C4-2B (cell line): Measurements from ENCODE around the gene IGF2BP3.

Experiments used
- H3K27ac ChIP-seq: fragments of 450-650 bp; 2 replicates; pipeline ENCODE4 v1.5.1; 2017
- CTCF ChIP-seq: fragments of 450-650 bp; conservative IDR thresholded peaks from 2 replicates; pipeline ENCODE4 v1.5.1; 2017; ENCODE audit warnings: mild to moderate bottlenecking
- ZFX ChIP-seq: fragments of 450-650 bp; IDR thresholded peaks from 2 replicates; pipeline ENCODE4 v1.6.1; 2017

IGF2BP3 gene

GRCh38 chr7:23291957-23292560, 178.2 kb downstream of the IGF2BP3 start:
- TF ChIP-seq ZFX (no peak), CTCF (no peak)
- no peak overlapping the region for H3K27ac ChIP-seq

- H3K27ac ChIP-seq = no peak overlapping the region
- TF ChIP-seq ZFX = no peak
- no peak for TF ChIP-seq CTCF
Observed at GRCh38 chr7:23290993-23291392, 179.3 kb downstream of the IGF2BP3 start.

GRCh38 chr7:23287612-23288011, 182.7 kb downstream of the IGF2BP3 start:
- no peak for TF ChIP-seq ZFX
- TF ChIP-seq CTCF = no peak
- no peak overlapping the region for H3K27ac ChIP-seq

- TF ChIP-seq ZFX (no peak), CTCF (no peak)
- H3K27ac ChIP-seq = no peak overlapping the region
Observed at GRCh38 chr7:23285657-23286646, 184.3 kb downstream of the IGF2BP3 start.

- TF ChIP-seq ZFX = no peak
- H3K27ac ChIP-seq = no peak overlapping the region
Observed at GRCh38 chr7:23284871-23285270, 185.4 kb downstream of the IGF2BP3 start.

GRCh38 chr7:23283086-23283485, 187.2 kb downstream of the IGF2BP3 start:
- TF ChIP-seq CTCF (no peak), ZFX (no peak)

GRCh38 chr7:23279819-23280525, 190.3 kb downstream of the IGF2BP3 start:
- no peak overlapping the region for H3K27ac ChIP-seq
- TF ChIP-seq ZFX = no peak
- no peak for TF ChIP-seq CTCF

More at GRCh38 chr7:23283086-23283485, 187.2 kb downstream of the IGF2BP3 start:
- no peak overlapping the region for H3K27ac ChIP-seq
